ENCODE data around the gene SLC11A2.
"Not testable (repeated sequence)": the region's sequence is repeated elsewhere in the genome, so short reads cannot be mapped to it uniquely, and the experiment has no call there.

The SLC11A2 gene

DNA sequence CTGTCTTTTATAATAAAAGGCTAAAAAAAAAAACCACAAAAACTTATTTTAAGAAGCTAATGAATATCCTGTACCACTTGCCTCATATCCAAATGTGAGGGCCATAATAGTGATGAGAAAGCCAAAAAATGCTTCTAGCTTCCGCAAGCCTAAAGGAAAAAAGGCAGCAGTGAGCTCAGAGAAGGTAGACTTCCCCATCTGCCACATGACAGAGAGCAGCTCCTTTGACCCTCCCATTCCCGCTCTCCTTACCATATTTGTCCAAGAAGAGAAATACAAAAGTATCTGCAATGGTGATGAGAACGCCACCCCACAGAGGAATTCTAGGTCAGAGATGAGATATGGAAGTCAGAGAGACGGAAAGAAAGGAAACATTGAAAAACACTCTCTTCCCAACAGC, 27.1 kb downstream of the SLC11A2 start:
- FAIRE-seq (no peak), DNase-seq (ENCODE audit: insufficient read length, low spot score) (no peak)

DNA sequence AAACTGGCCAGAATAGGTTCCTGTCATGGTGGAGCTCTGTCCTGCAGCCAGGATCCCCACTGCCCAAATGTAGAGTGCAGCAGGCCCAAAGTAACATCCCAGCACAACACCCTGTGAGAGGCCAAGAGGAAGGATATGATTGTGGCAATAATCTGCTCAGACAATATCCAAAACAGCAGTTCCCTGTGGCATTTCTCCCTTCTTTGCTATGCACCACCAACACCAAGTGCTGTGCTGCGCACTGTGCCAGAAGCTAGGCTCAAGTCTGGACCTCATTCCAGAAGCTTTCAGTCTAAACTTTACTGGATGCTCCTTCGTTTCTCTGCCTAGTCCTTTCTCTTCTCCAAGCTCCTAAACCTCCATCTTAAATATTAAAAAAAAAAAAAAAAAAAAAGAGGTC, 33.4 kb downstream of the SLC11A2 start:
- no peak for FAIRE-seq

DNA sequence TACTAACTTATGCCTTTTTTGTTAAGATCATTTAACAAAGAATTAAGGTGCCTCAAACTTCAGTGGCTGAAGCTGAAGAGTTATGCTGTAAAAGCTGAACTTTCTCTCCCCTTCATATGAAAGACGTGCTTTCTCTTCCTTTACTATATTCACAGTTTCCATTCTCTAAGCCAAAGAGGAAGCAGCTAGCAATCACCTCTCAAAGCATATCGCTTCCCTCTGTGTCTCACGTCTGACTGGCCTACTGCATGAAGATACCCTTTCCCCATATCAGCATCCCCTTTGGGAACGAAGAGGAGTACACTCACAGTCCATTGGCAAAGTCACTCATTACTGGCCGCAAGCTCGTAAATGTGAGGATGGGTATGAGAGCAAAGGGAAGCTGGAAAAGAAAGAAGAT, 34.9 kb downstream of the SLC11A2 start:
- FAIRE-seq (no peak), DNase-seq (ENCODE audit: insufficient read length, low spot score) (no peak)

More for the DNA sequence above, 33.4 kb downstream of the SLC11A2 start:
- no peak for DNase-seq (ENCODE audit: insufficient read length, low spot score)

DNA sequence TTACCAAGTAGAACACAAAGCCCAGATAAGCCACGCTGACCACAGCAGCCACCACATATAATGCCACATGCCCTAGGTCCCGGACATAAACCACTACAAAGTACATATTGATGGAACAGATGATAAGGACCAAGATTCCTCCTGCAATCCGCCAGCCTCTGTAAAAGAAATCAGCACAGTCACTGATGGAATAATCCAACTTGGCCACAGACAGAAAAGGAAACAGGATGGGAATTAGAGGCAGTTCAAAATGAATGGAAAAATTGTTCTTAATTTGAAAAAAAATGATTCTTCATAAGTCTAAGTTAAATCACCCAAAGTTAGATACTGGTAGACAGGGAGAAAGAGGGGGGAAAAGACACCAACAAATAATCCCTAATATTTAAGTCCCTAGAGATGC, 35.4 kb downstream of the SLC11A2 start:
- no peak for DNase-seq (ENCODE audit: insufficient read length, low spot score)

GRCh38 chr12:50990147-50990727, 35.9 kb downstream of the SLC11A2 start:
- no peak for FAIRE-seq
- no peak for DNase-seq (ENCODE audit: insufficient read length, low spot score)

More for the DNA sequence above, 35.4 kb downstream of the SLC11A2 start:
- FAIRE-seq, result no peak

GRCh38 chr12:50988871-50989270, 37.3 kb downstream of the SLC11A2 start:
- DNase-seq (ENCODE audit: insufficient read length, low spot score), result no peak
- no peak for FAIRE-seq

DNA sequence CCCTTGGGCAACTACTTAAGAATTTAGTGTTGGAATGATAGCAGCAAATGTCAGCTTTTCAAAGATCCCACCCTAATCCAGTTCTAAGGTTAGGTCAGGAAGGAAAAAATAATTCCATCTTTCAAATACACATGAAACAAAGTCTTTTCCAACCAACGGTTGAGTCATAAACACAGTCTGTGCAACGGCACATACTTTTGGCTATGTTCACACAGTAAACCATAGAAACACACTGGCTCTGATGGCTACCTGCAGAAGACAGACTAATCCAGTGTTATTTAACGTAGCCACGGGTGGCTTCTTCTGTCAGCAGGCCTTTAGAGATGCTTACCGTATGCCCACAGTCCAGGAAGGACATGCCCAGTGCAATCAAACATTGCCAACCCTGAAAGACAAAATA, 38.1 kb downstream of the SLC11A2 start:
- no peak for FAIRE-seq

DNA sequence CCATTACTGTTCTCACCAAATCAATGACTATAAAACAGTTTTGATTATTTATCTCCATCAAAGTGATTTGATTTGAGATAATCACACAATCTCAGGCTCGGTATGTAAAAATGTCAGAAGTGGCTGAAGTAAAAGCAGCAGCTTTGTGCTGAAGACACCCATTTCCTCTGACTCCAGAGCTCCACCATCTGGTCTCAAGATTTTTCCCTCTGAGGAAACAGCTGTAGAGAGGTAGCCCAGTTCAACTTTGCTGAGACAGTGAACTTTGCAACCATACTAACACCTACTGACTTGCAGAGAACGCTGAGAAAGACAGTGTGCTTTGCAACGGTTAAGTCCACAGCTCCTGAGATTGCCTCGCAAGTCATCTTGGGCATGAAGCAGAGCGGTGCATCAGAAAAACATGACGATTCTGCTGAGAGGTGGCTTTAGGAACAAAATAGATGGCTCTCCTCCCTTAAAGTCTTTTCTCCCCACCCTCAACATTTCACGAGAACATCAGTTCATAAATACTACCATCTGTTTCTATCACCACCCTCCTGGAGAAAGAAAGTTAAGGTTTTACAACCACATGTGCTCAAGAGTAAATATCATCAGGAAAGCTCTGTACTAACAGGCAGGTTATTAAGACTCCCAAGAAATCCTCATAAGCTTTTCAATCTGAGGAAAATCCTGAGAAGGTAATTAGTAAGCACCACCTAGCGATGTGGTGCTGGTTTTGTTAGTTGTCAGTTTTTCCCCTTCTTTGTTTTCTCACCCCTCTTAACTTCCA, 39.0 kb downstream of the SLC11A2 start:
- DNase-seq (ENCODE audit: insufficient read length, low spot score) (peak; percentile 30), FAIRE-seq (no peak)

More for the DNA sequence above, 38.1 kb downstream of the SLC11A2 start:
- no peak for DNase-seq (ENCODE audit: insufficient read length, low spot score)

- FAIRE-seq (no peak), DNase-seq (ENCODE audit: insufficient read length, low spot score) (no peak)
Observed at GRCh38 chr12:50985322-50985721, 40.9 kb downstream of the SLC11A2 start.

DNA sequence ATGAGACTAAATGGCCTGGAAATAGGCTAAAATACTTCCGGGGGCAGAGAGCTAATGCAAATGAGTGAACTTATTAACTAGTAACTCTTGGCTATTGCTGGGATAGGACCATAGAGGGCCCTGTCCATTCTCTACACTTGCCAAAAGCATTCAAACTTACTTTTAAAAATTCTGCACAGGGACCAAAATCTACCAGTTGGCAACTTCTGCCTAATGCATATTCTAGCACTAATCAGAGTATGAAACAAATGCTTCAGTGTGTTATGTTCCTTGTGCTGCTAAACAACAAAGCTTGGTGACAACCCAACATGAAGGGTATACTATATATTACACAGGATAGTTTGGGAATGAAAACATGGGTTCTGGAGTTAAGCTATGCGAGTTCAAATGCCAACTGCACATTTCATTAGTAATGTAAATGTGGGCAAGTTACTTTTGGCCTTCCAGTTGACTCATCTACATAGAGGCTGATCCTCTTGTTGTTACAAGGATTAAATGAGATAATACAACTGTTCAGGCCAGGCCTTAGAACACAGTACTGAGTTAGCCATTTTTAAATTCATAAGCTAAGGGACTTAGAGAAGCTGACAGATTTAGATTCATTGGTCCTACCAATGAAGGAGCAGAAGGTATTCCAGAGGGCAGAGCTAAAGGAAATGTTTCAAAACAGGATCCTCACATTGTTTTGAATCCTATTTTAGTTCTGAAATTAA, 41.4 kb downstream of the SLC11A2 start:
- FAIRE-seq (no peak), DNase-seq (ENCODE audit: insufficient read length, low spot score) (no peak)

DNA sequence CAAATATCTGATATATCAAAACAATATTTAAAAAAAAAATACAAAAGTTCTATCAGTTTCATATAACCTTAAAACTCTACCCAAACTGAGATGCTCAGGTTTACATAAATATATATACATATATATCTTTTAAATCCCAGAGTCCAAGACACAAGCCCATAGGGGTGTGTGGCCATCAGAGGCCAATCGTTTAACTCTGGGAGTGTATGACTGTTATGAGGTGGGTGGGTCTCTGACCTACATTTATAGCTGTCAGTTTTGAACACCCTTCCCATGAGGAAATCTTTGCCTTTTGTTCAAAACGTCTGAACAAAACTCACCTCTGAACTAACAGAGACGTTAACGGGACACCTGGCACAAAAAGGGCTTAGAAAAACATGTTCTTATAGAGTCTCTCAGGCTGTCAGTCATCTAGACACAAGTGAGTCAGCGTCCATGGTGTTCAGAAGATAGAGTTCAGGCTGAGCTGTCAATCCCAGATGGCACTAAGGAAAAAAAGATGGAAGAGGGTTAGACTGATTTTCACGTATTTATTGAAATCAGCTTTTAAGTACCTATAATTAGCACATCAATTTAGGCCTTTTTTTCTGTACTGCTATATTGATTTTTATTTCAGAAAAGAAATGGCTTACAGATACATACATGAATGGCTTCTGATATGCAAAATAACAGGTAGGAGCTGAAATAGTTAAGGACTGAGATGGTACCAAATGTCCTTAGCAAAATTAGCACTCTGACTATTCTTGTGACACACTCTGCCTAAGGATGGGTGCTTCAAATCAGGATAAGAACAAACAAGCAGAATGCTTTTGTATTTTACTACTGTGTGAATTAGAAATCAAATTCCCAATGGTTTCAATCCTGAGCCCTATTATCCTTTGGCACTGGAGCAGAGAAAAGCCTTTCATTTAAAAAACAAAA, 44.6 kb downstream of the SLC11A2 start:
- no peak for DNase-seq (ENCODE audit: insufficient read length, low spot score)
- FAIRE-seq, result no peak

DNA sequence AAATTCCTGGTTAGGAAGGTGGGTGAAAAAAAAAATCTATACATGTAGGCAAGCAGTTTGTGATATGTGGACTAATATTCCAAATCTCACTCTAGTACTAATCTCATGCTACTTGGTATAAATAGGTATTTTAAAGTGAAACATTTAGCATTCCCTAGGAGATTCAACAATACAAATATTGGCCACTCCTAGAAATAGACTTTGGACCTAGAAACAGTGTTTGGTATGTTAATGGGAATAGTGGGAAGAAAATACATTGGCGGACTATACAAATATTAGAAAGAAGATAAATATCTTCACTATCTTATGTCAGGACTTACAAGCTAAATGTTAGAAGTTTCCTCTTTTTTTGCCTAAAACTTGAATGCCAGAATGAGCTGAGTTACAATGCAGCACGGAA, 45.6 kb downstream of the SLC11A2 start:
- DNase-seq (ENCODE audit: insufficient read length, low spot score) (no peak), FAIRE-seq (no peak)

- FAIRE-seq, result no peak
- DNase-seq (ENCODE audit: insufficient read length, low spot score), result no peak
Observed at GRCh38 chr12:50979369-50980052, 46.7 kb downstream of the SLC11A2 start.

- DNase-seq (ENCODE audit: insufficient read length, low spot score) (no peak), FAIRE-seq (no peak)
Observed at GRCh38 chr12:50971946-50972345, 54.2 kb downstream of the SLC11A2 start.

DNA sequence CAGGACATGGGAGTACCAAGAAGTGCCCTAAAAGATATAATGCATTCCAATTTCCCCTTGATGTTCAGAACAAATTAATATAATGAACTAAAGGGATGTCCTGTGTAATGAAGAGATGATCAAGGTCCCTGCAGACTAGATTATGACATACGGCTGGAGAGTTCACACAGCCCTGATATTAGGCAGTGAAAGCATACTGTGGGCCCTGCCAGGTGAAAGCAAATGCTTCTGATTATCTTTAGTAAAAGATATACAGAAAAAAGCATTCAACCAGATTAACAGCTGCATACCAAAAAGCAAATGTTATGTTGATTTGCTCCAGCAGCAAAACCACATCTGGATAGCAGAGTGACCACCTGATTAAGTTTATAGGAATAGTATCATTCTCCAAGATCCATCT, 61.8 kb downstream of the SLC11A2 start:
- FAIRE-seq, result no peak
- DNase-seq (ENCODE audit: insufficient read length, low spot score), result no peak

DNA sequence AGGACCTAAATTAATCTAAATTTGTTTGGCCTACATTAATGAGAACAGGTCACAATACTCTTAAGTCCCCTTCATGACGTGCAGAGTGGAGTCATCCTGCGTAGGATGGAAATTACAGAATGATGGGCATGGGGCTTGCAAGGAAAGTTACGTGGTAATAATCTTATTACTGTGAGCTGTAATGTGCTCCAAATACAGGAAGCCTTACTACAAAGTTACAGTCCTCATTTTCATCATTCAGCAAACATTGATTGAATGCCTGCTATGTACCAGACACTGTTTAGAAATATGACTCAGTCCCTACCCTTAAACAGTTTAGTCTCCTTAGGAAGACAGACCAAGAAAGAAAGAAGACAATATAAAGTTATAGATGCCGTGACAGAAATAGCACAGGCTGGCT, 64.5 kb downstream of the SLC11A2 start:
- DNase-seq (ENCODE audit: insufficient read length, low spot score) (no peak), FAIRE-seq (no peak)

GRCh38 chr12:50960130-50960529, 66.1 kb downstream of the SLC11A2 start:
- FAIRE-seq (no peak), DNase-seq (ENCODE audit: insufficient read length, low spot score) (no peak)

GRCh38 chr12:50955697-50956096, 70.5 kb downstream of the SLC11A2 start:
- DNase-seq (ENCODE audit: insufficient read length, low spot score), result no peak
- no peak for FAIRE-seq

GRCh38 chr12:50955288-50955687, 70.9 kb downstream of the SLC11A2 start:
- FAIRE-seq (no peak), DNase-seq (ENCODE audit: insufficient read length, low spot score) (no peak)

GRCh38 chr12:50954789-50955188, 71.4 kb downstream of the SLC11A2 start:
- not testable (repeated sequence) for FAIRE-seq; DNase-seq (ENCODE audit: insufficient read length, low spot score)
